Stimulated activated CD8-positive, alpha-beta memory T cell treated with anti-CD3 and anti-CD28 coated beads, Interleukin-7, amount 100 ng/mL, for 24 hours (primary cell): ENCODE results near the gene MAP3K15.
"Not testable (repeated sequence)": the region's sequence is repeated elsewhere in the genome, so short reads cannot be mapped to it uniquely, and the experiment has no call there.

Experiments
- DNase-seq: peaks from one replicate; pipeline ENCODE4 v3.0.0-alpha.2; 2020; ENCODE audit warnings: low read depth

MAP3K15 gene

GRCh38 chrX:19539665-19540064, 24.4 kb upstream of the MAP3K15 start:
- no peak for DNase-seq

- no peak for DNase-seq
These were observed 20.2 kb upstream of the MAP3K15 start for GRCh38 chrX:19535476-19535875.

DNA sequence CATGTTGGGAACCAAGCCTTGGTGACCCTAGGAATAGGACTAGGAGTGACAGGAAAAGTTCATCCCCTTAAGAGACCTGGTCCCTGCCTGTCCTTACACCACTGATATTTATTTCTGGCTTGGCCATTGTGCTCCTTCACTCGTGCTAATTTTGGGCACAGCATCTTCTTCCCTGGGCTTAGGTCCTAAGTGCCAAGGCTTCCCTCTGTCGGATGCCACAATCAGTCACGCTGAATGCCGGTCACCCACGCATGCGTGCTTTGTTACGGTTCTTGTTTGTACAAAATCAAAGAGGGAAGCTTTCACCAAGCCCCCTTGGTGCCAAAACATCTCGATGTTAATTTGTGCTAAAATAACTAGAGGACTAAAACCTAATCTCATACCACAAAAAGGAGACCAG, 17.4 kb upstream of the MAP3K15 start:
- no peak for DNase-seq

DNA sequence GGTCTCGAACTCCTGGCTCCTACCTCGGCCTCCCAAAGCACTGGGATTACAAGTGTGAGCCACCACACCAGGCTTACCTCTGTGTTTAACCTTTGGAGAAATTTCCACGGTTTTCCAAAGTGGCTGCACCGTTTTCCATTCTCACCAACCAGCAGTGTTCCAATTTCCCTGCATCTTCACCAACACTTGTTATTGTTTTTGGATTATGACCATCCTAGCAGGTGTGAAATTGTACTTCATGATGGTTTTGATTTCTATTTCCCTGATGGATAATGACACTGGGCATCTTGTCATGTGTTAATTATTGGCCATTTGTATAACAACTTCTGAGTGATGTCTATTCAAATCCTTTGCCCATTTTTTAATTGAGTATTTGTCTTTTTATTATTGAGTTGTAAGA, 2.7 kb upstream of the MAP3K15 start:
- DNase-seq = no peak

- no peak for DNase-seq
These were observed 352 bp upstream of the MAP3K15 start for GRCh38 chrX:19515615-19516105.

GRCh38 chrX:19513383-19513782, 1.9 kb downstream of the MAP3K15 start:
- DNase-seq = no peak

GRCh38 chrX:19512961-19513360, 2.3 kb downstream of the MAP3K15 start:
- DNase-seq = no peak

DNA sequence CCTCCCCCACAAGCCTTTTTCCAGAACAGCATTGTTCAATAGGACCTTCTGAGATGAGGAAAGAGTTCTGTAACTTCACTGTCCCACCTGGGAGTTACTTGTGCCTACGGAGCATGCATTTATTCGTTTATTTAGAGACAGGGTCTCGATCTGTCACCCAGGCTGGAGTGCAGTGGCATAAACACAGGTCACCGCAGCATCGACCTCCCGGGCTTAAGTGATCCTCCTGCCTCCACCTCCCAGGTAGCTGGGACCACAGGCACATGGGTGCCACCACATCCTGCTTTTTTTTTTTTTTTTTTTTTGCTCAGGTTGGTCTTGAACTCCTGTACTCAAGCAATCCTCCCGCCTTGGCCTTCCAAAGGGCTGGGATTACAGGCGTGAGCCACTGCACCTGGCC, 2.9 kb downstream of the MAP3K15 start:
- DNase-seq = no peak

DNA sequence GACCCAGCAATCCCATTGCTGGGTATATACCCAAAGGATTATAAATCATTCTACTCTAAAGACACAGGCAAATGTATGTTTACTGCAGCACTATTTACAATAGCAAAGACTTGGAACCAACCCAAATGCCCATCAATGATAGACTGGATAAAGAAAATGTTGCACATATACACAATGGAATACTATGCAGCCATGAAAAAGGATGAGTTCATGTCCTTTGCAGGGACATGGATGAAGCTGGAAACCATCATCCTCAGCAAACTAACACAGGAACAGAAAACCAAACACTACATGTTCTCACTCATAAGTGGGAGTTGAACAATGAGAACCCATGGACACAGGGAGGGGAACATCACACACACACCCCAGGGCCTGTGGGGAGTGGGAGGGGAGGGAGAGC, 3.5 kb downstream of the MAP3K15 start:
- not testable (repeated sequence) for DNase-seq

DNA sequence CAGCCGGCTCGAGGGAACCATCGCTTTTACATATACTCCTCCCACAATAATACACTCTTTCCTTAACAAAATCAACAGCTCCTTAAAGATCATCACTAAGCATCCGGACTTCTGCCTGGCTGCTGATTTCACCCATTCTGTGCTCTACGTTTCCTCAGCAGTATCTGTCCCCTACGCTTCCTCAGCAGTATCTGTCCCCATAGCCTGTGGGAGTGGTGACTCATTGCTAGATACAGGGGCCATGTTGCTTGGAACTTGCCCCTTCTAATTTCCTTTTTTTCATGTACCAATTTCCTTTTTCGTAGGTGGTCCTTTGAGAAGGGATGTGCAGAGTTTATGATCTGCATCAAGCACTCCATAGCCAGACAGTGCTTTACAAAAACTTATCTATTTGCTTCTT, 18.6 kb downstream of the MAP3K15 start:
- DNase-seq = no peak

DNA sequence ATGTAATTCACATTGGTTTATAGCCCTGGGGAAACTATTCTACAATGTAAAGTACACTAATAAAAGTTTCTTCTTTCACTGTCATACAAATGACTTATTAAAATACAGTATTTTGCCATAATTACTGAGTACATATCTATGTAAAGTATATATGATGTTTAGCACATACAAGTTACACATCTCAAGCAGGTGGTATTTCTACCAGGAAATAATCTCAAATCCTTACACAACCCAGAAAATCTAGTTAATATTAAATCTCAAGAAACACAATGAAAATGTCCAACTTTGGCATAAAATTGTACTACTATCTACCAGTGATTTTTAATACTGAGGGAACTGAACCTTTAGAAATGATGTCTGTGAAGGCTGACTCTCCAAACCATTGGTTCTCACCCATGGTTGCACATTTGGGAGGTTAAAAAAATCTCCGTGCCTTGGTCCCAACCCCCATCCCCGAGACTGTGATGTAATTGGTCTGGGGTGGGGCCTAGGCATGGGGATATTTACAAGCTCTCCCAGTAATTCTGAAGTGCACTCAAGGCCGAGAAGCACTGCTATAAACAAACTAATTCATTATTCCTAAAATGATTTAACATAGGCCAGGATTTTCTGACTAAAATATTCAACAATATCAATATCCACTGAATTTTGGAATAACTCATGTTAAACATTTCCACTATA, 27.6 kb downstream of the MAP3K15 start:
- no peak for DNase-seq

- DNase-seq = no peak
These were observed 35.9 kb downstream of the MAP3K15 start for GRCh38 chrX:19479458-19479857.

DNA sequence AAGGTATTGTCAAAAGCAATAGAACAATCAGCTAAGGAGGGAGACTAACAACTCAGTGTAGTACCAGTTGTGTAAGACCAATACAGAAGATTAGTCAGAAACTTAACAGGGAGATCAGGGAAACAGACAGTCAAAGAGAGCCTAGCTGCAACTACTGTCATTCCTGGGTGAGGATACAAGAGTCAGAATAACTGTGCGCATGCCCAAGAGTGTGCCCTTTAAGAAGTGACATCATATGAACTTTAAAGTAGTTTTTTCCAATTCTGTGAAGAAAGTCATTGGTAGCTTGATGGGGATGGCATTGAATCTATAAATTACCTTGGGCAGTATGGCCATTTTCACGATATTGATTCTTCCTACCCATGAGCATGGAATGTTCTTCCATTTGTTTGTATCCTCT, 46.9 kb downstream of the MAP3K15 start:
- not testable (repeated sequence) for DNase-seq

GRCh38 chrX:19462879-19463278, 52.4 kb downstream of the MAP3K15 start:
- DNase-seq = no peak

DNA sequence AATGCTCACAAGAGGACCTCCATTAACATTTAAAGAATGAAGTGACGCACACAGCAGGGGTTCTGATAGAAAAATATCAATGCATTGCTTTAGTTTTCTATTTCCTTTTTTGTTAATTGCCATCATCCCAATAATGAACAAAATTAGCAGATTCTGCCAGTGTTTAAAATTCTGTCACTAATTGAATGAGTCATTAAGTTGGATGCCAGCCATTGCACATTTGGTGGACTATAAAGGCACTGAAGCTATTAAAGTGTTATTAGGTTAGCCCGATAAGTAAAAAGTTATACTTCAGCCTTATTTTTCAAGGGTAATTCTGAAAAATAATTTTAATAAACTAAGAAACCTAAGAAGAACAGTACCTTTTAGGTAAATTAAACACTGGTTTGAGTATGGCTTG, 53.1 kb downstream of the MAP3K15 start:
- DNase-seq = no peak

DNA sequence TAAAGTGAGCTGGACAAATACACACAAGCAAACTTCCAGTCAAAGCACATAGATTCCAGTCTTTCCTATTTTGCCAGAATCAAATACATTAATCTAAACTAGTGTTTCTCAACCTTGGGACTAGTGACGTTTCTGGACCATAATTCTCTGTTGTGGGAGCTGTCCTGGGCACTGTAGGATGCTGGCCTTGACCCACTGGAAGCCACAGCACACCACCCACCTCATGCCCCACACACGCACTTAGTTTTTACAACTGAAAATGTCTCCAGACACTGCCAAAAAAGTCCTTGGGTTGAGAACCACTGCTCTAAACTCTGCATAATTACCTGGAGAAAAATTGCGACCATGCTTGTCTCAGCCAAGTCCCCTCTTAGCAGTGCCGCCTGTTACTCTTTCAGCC, 57.6 kb downstream of the MAP3K15 start:
- no peak for DNase-seq

DNA sequence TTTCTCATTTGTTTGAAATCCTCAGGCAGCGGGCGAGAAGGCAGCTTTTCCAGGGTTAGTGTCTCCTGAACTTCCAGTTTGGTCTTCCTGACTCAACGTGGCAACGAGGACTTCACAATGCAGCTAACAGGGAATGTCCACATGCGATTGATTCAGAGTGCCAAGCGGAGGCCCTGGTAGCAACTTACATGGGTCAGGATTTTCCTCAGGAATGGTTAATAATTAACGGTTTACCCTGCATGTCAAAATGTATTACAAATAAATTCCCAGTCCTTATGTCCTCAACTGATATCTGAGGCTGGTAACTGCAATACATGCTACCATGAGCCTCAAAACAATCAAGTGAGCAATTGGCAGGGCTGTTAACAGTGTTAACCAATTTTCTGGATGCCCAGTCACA, 67.2 kb downstream of the MAP3K15 start:
- no peak for DNase-seq

- no peak for DNase-seq
These were observed 68.9 kb downstream of the MAP3K15 start for GRCh38 chrX:19446397-19446796.

GRCh38 chrX:19445772-19446171, 69.5 kb downstream of the MAP3K15 start:
- DNase-seq = not testable (repeated sequence)

DNA sequence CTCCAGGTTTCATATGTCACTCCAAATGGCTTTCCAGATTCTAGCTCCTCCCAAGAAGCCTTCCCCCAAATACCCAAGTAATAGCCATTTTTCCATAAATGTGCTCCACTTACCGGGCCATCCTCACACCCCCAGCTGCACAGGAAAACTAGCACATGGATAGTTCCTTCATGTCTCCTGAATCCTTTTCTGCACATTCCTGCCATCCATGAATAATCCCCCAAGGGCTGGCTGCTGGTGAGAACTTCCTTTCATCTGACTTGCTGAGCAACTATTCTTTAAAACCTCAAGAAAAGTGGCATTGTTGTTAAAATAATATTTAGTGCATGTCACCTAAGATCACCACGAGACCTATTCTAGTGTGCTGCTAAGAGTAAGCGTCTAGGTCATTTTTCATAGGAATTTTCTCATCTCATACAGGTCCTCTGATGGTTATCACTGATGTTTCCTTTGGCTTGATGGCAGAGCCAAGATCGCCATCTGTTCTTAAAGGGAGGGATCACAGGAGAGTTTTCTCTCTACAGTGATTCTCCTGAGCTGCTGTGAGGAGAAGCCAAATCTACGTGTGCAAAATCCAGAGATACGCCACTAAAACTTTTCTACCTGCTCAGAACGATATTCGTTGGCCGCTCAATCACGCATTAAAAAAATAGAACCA, 71.3 kb downstream of the MAP3K15 start:
- DNase-seq = no peak

- no peak for DNase-seq
These were observed 74.6 kb downstream of the MAP3K15 start for GRCh38 chrX:19440713-19441112.

DNA sequence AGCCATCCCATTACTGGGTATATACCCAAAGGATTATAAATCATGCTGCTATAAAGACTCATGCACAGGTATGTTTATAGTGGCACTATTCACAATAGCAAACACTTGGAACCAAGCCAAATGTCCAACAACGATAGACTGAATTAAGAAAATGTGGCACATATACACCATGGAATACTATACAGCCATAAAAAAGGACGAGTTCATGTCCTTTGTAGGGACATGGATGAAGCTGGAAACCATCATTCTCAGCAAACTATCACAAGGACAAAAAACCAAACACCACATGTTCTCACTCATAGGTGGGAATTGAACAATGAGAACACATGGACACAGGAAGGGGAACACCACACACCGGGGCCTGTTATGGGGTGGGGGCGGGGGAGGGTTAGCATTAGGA, 92.6 kb downstream of the MAP3K15 start:
- DNase-seq = not testable (repeated sequence)

GRCh38 chrX:19410259-19410658, 105.0 kb downstream of the MAP3K15 start:
- DNase-seq = no peak

- no peak for DNase-seq
These were observed 111.6 kb downstream of the MAP3K15 start for GRCh38 chrX:19403696-19404095.
